Aorta (tissue), 5 donors: ENCODE data around the gene CCDC93. TPM values are rescaled to one million over a fixed set of nuclear protein-coding genes. Genes with fewer than 3 reads are reported as not detected.

Experiments
- ATAC-seq: fragments of 200-7000 bp; cut with Tn5 transposase; one replicate; pipeline ENCODE4 v1.9.1; 2022; ENCODE audit warnings: moderate library complexity; ENCODE audit not compliant: low FRiP score
- DNase-seq, 2 donors: peaks; one replicate each; pipeline ENCODE4 v3.0.0-alpha.2; 2020
- H3K27ac ChIP-seq, 2 donors: one replicate each; pipeline ENCODE4 v1.5.1; 2013; ENCODE audit warnings: low read length in 2 of 2, mild to moderate bottlenecking in 2 of 2, moderate library complexity in 2 of 2, control low read depth in 1 of 2, inconsistent platforms in 1 of 2, low read depth in 1 of 2
- H3K27me3 ChIP-seq, 2 donors: one replicate each; pipeline ENCODE4 v1.6.1; 2013; ENCODE audit warnings: control low read depth in 1 of 2, low read length in 1 of 2, mild to moderate bottlenecking in 1 of 2, moderate library complexity in 1 of 2; ENCODE audit not compliant: insufficient read depth in 2 of 2, control insufficient read depth in 1 of 2
- H3K36me3 ChIP-seq, 2 donors: one replicate each; pipeline ENCODE4 v1.6.1; 2013; ENCODE audit warnings: control low read depth in 1 of 2, low read length in 1 of 2, mild to moderate bottlenecking in 1 of 2; ENCODE audit not compliant: insufficient read depth in 2 of 2, control insufficient read depth in 1 of 2
- H3K4me1 ChIP-seq, 2 donors: one replicate each; pipeline ENCODE4 v1.6.1; 2013; ENCODE audit warnings: low read length in 2 of 2, control low read depth in 1 of 2, mild to moderate bottlenecking in 1 of 2, moderate library complexity in 1 of 2; ENCODE audit not compliant: insufficient read depth in 2 of 2, control insufficient read depth in 1 of 2
- H3K4me3 ChIP-seq, 2 donors: one replicate each; pipeline ENCODE4 v1.5.1; 2013; ENCODE audit warnings: low read length in 2 of 2, control low read depth in 1 of 2, mild to moderate bottlenecking in 1 of 2
- H3K9me3 ChIP-seq: one replicate; pipeline ENCODE4 v1.6.1; 2013; ENCODE audit warnings: mild to moderate bottlenecking, low read length; ENCODE audit not compliant: control insufficient read depth
- WGBS, 2 donors: extraction: QIAGEN DNeasy Blood & Tissue Kit; methylation state at CpG; one replicate each; pipeline ENCODE4 v1.1.7; 2013; 5-methylcytosine and 5-hydroxymethylcytosine counted together
- intact Hi-C, 2 donors: fragments of 100-400 bp; cut with DNase I; formaldehyde crosslinking; loops; one replicate each; pipeline versions ENCODE4 v1.14.2 to v1.15.0; 2022
- polyA plus RNA-seq, 2 donors: library from polyadenylated mRNA; stranded (reverse); fragments of 200-250 nt; gene quantifications; one replicate each; pipeline ENCODE4 v1.2.3, GENCODE V29; 2013
- total RNA-seq, 2 donors: library from RNA; stranded (reverse); fragmentation: NEBNext Ultra II Directional; extraction: Animal tissue kit (Norgen Biotek cat#: 25700); gene quantifications; one replicate each; pipeline ENCODE4 v1.2.1, GENCODE V29; 2021
- donor health status: healthy with polysubstance abuse.
- donor health status: Bipolar disorder and iron deficiency.
- donor health status: DM: no; HTN: no; CAD: no.
- donor health status: DM: no; HTN: no; CAD: no.
- donor health status: DM: yes; HTN: yes; CAD: no.

Gene CCDC93
- total and polyA plus RNA-seq, 4 donors, result 5.8 to 42.8 (median 23.5) TPM

DNA sequence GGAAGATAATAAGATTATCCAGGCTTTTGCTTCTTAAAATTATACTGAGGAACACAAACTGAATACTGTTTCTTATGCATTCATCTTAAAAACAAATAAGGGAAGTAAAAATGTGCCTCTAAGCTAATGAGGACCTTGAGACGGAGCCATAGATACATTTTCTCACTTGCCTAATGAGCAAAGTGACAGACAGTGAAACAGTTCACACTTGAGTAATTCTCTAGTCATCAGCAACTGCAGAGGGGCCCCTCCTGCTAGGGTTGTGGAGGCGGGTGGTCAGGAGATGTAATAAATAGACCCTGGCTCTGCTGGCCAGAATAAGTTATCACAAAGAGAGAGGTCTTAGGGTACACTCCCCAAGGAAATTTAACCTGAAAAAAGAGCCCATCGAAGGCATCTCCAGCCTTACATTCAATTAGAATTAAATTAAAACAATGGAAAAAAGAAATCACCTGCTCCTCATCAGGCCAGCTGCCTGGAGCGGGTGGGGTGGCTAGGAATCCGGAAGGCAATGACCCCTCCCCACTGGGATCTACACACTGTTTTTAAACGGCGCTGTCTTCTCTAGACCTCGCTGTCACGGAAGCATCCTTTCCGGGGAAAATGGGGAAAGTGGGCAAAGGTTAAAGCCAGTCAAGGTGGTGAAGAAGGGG, 41.8 kb upstream of the CCDC93 start:
- intact Hi-C loops, result no loop called here
- DNase-seq, result no peak
- H3K27ac ChIP-seq, result no peak overlapping the region
- no peaks in the 10 kb centered on the region for H3K27me3 ChIP-seq
- 75 to 80% methylated on average over 10 of the region's 10 CpGs for WGBS, 2 donors
- no peak overlapping the region for H3K4me3 ChIP-seq
- no peaks in the 10 kb centered on the region for H3K4me1 ChIP-seq
- no peaks in the 10 kb centered on the region for H3K9me3 ChIP-seq
- H3K36me3 ChIP-seq, result no peaks in the 10 kb centered on the region
- ATAC-seq, result no peak

DNA sequence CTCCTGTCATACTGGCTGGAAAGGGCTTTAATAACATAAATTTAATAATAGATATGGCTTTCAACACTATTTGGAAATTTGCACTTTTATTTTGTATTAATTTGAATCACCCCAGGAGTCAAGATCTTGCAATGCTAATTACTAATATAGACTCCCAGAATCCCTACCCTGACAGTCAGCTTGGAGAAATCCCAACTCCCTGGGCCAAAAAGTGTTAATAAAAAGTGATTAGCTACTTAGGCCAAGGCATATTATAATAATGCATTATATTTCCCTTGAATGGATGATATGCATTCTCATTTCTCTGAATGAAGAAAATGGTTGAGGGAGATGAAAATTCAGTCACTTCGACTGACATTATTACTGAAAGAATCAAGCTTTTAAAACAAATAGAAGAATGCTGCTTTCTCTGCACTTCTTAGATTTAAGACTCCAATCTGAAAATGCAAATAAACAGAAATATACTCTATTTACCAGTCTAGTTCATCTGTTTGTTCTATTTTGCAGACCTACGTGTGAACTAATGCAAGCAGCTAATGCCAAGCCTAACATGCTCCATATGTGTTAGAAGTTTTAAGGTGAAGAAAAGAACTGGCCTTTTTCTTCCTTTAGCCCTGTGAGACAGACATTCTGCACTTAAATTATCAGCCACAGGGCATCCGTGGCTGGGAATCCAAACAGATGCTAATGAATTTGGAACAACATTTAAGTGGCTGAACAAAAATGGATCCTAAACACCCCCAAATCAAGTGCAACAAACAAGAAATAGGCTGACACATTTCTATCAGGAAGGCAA, 40.5 kb upstream of the CCDC93 start:
- H3K27me3 ChIP-seq, result no peaks in the 10 kb centered on the region
- intact Hi-C loops, result no loop called here
- no peak overlapping the region for H3K27ac ChIP-seq
- no peaks in the 10 kb centered on the region for H3K4me1 ChIP-seq
- DNase-seq (no peak), ATAC-seq (no peak)
- 44 to 59% methylated on average over 3 of the region's 3 CpGs for WGBS, 2 donors
- no peaks in the 10 kb centered on the region for H3K36me3 ChIP-seq
- no peak overlapping the region for H3K4me3 ChIP-seq
- H3K9me3 ChIP-seq, result no peaks in the 10 kb centered on the region

DNA sequence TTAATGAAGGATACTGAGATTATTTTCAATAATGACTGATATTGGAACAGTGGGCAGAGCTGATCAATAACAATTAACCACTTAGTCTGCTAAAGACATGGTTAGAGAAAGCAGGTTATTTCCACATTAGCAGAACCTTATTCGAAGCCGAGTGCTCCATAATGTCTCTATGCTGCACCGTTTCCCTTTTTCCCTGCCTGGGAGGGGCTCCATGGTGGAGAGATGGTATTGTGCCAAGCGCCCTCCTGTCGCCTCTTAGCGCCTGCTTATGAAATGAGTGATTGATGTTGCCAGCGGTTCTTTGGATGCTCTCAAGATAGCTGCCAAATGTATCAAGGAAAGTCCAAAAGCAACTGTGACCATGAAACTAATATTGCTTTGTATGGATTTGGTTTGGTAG, 39.8 kb upstream of the CCDC93 start:
- no peak for DNase-seq
- WGBS, 2 donors, result 55 to 65% methylated on average over 7 of the region's 7 CpGs
- Histone ChIP-seq H3K27me3 (no peaks in the 10 kb centered on the region), H3K4me1 (no peaks in the 10 kb centered on the region), H3K36me3 (no peaks in the 10 kb centered on the region), H3K27ac (no peak overlapping the region), H3K4me3 (no peak overlapping the region), H3K9me3 (no peaks in the 10 kb centered on the region)
- no peak for ATAC-seq
- intact Hi-C loops, result no loop called here

DNA sequence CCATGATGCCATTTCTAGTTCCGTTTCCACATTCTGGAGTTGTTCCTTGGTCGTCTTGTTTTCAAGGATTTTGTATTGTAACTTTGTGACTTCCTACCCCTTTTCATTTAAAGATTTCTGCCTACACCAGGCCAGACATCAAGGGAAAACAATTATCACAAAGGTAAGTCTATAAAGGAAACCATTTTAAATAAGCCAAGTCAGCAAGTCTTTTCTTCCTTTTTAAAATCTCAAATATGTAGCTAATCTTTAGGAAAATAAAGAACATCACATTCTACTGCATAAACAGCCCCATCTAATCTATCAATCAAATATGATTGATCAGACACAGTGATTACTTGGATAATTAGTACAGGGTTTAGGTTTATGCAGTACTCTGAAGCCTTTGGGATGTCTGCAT, 38.6 kb upstream of the CCDC93 start:
- Histone ChIP-seq H3K4me3 (no peak overlapping the region), H3K36me3 (no peaks in the 10 kb centered on the region), H3K27ac (no peak overlapping the region), H3K27me3 (no peaks in the 10 kb centered on the region), H3K4me1 (no peaks in the 10 kb centered on the region), H3K9me3 (no peaks in the 10 kb centered on the region)
- no peak for DNase-seq
- ATAC-seq, result no peak
- WGBS, 2 donors, result 90 to 93% methylated on average over 2 of the region's 2 CpGs
- intact Hi-C loops, result no loop called here

DNA sequence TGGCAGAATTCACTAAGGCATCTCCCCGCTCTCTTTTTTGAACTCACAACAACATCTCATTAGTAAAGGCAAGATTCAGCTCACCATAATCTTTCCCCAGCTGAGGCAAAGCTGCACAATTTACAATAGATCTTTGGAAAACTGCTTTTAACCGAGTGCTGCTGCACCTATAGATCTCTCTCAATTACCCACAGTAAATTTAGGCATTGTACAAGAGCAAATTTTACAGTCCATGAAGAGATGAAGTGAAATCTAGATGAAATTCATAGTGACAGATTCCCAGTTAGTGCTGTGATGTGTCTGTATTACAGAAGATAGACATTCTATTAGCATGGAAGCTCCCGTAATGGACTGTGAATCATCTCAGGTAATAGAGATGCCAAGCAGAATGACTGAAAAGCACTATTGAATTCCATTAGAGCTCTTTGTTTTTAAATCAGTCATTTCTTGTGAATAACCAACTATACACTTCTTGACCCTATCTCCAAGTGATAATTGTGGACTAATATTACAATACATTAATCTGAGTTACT, 38.0 kb upstream of the CCDC93 start:
- Histone ChIP-seq H3K27ac (no peak overlapping the region), H3K27me3 (no peaks in the 10 kb centered on the region), H3K4me3 (no peak overlapping the region), H3K36me3 (no peaks in the 10 kb centered on the region), H3K4me1 (no peaks in the 10 kb centered on the region), H3K9me3 (no peaks in the 10 kb centered on the region)
- intact Hi-C loops, result no loop called here
- DNase-seq (no peak), ATAC-seq (no peak)
- 87 to 90% methylated on average over 3 of the region's 3 CpGs for WGBS, 2 donors

DNA sequence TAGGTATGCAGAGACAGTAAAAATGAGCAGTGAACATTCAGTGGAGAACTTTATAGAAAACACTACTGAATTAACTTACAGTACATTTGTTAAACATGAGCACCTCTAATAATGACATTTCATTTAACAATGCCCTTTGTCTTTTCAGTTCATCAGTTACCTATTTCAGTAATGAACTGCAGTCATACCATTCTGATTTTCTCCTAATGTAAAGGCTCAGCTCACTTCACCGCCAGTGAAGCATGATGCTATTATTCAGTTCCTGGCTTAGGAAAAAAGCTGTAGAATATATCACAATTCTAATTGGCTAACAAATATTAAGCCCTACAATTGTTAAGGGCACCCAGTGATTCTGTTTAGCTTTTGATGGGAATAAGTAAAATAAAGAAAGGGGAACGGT, 37.1 kb upstream of the CCDC93 start:
- ATAC-seq, result no peak
- H3K4me3 ChIP-seq, result no peak overlapping the region
- no peaks in the 10 kb centered on the region for H3K4me1 ChIP-seq
- intact Hi-C loops, result no loop called here
- H3K9me3 ChIP-seq, result no peaks in the 10 kb centered on the region
- no peaks in the 10 kb centered on the region for H3K27me3 ChIP-seq
- 64 to 65% methylated on average over 2 of the region's 2 CpGs for WGBS, 2 donors
- no peak for DNase-seq
- H3K27ac ChIP-seq, result no peak overlapping the region
- no peaks in the 10 kb centered on the region for H3K36me3 ChIP-seq

DNA sequence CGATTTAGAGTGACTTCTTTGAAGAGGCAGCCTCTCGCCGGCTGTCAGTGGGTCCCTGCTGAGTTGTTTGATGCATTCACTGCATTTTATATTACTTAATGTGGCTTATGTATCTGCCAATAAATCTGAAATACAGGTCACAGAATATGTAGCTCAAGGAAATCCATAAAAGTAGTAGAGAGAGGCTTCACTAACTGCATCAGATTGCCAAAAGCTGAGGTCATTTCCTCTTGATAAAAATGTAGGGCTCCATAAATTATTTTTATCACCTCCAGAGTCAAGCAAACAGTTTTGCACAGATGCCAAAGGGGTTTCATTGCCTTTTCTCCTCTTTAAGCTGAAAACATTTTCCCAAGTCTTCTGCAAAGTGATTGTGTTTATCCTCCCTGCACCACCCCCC, 36.5 kb upstream of the CCDC93 start:
- no peak overlapping the region for H3K27ac ChIP-seq
- H3K4me3 ChIP-seq, result no peak overlapping the region
- no peaks in the 10 kb centered on the region for H3K4me1 ChIP-seq
- H3K9me3 ChIP-seq, result no peaks in the 10 kb centered on the region
- 19 to 26% methylated on average over 3 of the region's 3 CpGs for WGBS, 2 donors
- no peaks in the 10 kb centered on the region for H3K27me3 ChIP-seq
- intact Hi-C loops, result no loop called here
- H3K36me3 ChIP-seq, result no peaks in the 10 kb centered on the region
- ATAC-seq, result no peak
- no peak for DNase-seq

DNA sequence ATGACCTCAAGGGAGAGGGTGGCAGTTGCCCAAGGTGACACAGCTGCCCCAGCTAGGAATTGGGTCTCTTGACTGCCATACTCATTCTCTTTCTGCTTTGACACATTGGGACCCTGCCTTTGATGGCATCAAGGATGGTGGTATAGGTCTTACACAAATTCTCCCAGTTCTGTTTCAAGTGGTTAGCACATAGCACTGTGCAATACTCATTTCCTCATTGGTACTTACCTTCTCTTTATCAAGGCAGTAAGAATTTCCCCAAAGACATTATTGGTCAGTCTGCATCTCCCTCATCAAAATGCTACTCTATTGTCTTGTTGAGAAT, 35.9 kb upstream of the CCDC93 start:
- H3K36me3 ChIP-seq, result no peaks in the 10 kb centered on the region
- ATAC-seq (no peak), DNase-seq (no peak)
- H3K4me3 ChIP-seq, result no peak overlapping the region
- H3K4me1 ChIP-seq, result no peaks in the 10 kb centered on the region
- H3K27ac ChIP-seq, result no peak overlapping the region
- H3K9me3 ChIP-seq, result no peaks in the 10 kb centered on the region
- no peaks in the 10 kb centered on the region for H3K27me3 ChIP-seq
- intact Hi-C loops, result loop anchor here (5.0 kb wide), 3 partner anchors 153 to 813 kb away; no protein-coding TSS in a partner anchor
